Pancreas (tissue), 10 donors: ENCODE data around the gene RPS28. TPM values are rescaled to one million over a fixed set of nuclear protein-coding genes. Genes with fewer than 3 reads are reported as not detected.
"Not testable (repeated sequence)": the region's sequence is repeated elsewhere in the genome, so short reads cannot be mapped to it uniquely, and the experiment has no call there.

Experiments
- ATAC-seq, 4 donors: fragments of 200-7000 bp; cut with Tn5 transposase; one replicate each; pipeline versions ENCODE4 v1.8.0 to v1.9.1; 2020; ENCODE audit warnings: mild to moderate bottlenecking in 4 of 4, moderate library complexity in 4 of 4
- DNase-seq, 6 donors: peaks; one replicate each; pipeline ENCODE4 v3.0.0-alpha.2; 2020
- FAIRE-seq: peaks from 2 replicates; lab custom pipeline; 2012; peaks lifted over from hg19 to GRCh38; lab: Jason Lieb, UNC
- H3K27ac ChIP-seq, 4 donors: fragments of 200-600 bp; sonication (generic); 1 replicate in 3 of 4; 2 replicates in 1 of 4; pipeline versions ENCODE4 v1.5.0 to v1.8.0; 2020
- H3K27me3 ChIP-seq, 4 donors: fragments of 200-600 bp; one replicate each; pipeline ENCODE4 v1.8.0; 2021
- H3K36me3 ChIP-seq, 3 donors: fragments of 200-600 bp; sonication (generic) in 1 of 3; one replicate each; pipeline versions ENCODE4 v1.5.0 to v1.8.0; 2020 to 2021
- H3K4me1 ChIP-seq, 3 donors: fragments of 200-600 bp; one replicate each; pipeline ENCODE4 v1.8.0; 2021
- H3K4me3 ChIP-seq, 4 donors: fragments of 200-600 bp; sonication (generic) in 2 of 4; one replicate each; pipeline versions ENCODE4 v1.5.0 to v1.8.0; 2020 to 2021
- H3K9me3 ChIP-seq, 4 donors: fragments of 200-600 bp; one replicate each; pipeline ENCODE4 v1.8.0; 2021
- CTCF ChIP-seq, 4 donors: fragments of 200-600 bp; sonication (generic) in 3 of 4; IDR thresholded peaks; one replicate each; pipeline versions ENCODE4 v1.5.0 to v1.8.0; 2021; ENCODE audit warnings: antibody characterized with exemption in 4 of 4
- WGBS, 2 donors: extraction: QIAGEN DNeasy Blood & Tissue Kit; methylation state at CpG; one replicate each; pipeline ENCODE4 v1.1.7; 2013; 5-methylcytosine and 5-hydroxymethylcytosine counted together
- intact Hi-C, 3 donors: fragments of 100-400 bp; cut with DNase I; formaldehyde crosslinking; loops; one replicate each; pipeline versions ENCODE4 v1.11.1 to v1.14.2; 2022
- polyA plus RNA-seq, 2 donors: library from polyadenylated mRNA; stranded (reverse); fragments of 200-250 nt; gene quantifications; one replicate each; pipeline ENCODE4 v1.2.3, GENCODE V29; 2013
- total RNA-seq, 6 donors: library from RNA; stranded (reverse); fragmentation: NEBNext Ultra II Directional in 4 of 6; extraction: Animal tissue kit (Norgen Biotek cat#: 25700) in 4 of 6; gene quantifications; one replicate each; pipeline versions ENCODE4 v1.2.1 to v1.2.4, GENCODE V29; 2021 to 2023
- donor health status: healthy with polysubstance abuse.
- donor health status: DM: no; HTN: no; CAD: no; lungs with moderate emphysema.
- donor health status: DM: no; HTN: no; CAD: no.
- donor health status: control.
- donor health status: control.
- donor health status: Bipolar disorder and iron deficiency.
- donor health status: DM: yes; HTN: yes; CAD: no.
- donor health status: DM: no; HTN: no; CAD: no.
- donor health status: DM: no; HTN: no; CAD: no.
- donor health status: DM: yes; HTN: yes; CAD: no.

The RPS28 gene
- total and polyA plus RNA-seq, 8 donors: 706 to 1,524 (median 1,001) TPM

- peak within 1 kb of the TSS; percentile 18 to 43 (median 25) for H3K4me3 ChIP-seq
- no peak for FAIRE-seq
- peak within 1 kb of the TSS in 1 of 4 donors; percentile 41 for H3K27ac ChIP-seq
- no peaks in the 10 kb centered on the region for H3K36me3 ChIP-seq
- H3K27me3 ChIP-seq: no peaks in the 10 kb centered on the region
- H3K4me1 ChIP-seq: no peaks in the 10 kb centered on the region
- no peaks in the 10 kb centered on the region for H3K9me3 ChIP-seq
- no peak for TF ChIP-seq CTCF (IDR thresholded peaks at IDR 0.05)
- peak; percentile 99 to 100 (median 100) for ATAC-seq
- WGBS, 2 donors: 13 to 15% methylated on average over 46 to 65 of the region's 65 CpGs
- DNase-seq: peak; percentile 93 to 98 (median 94)
- intact Hi-C loops: no loop called here
Measured at GRCh38 chr19:8342684-8343482, 21.6 kb downstream of the RPS28 start, which contains the start of gene KANK3. KANK3 (minus strand) TSS chr19:8343262; CDS start chr19:8337828, 5,434 bp downstream.

- intact Hi-C loops: no loop called here
- Histone ChIP-seq H3K9me3 (no peaks in the 10 kb centered on the region), H3K27ac (no peak overlapping the region), H3K27me3 (no peaks in the 10 kb centered on the region), H3K36me3 (no peaks in the 10 kb centered on the region), H3K4me3 (peak overlapping the region in 1 of 4 donors; percentile 43), H3K4me1 (no peaks in the 10 kb centered on the region)
- no peak for FAIRE-seq
- TF ChIP-seq CTCF (IDR thresholded peaks at IDR 0.05): no peak
- ATAC-seq: no peak
- no peak for DNase-seq
- WGBS, 2 donors: 34 to 40% methylated on average over 11 of the region's 11 CpGs
Measured at GRCh38 chr19:8343483-8343844, 22.2 kb downstream of the RPS28 start.

- H3K27me3 ChIP-seq, ATAC-seq, DNase-seq, H3K4me3 ChIP-seq, FAIRE-seq, H3K36me3 ChIP-seq, H3K4me1 ChIP-seq, H3K9me3 ChIP-seq, H3K27ac ChIP-seq: not testable (repeated sequence)
- intact Hi-C loops: loop anchor here (10.0 kb wide), 3 partner anchors 55 to 235 kb away; partner anchors contain the start of gene PRAM1 (in 2 of the 3)
- 70 to 77% methylated on average over 8 of the region's 8 CpGs for WGBS, 2 donors
Measured at GRCh38 chr19:8349629-8350372, 28.5 kb downstream of the RPS28 start.

- Histone ChIP-seq H3K27ac (no peak overlapping the region), H3K9me3 (no peaks in the 10 kb centered on the region), H3K4me3 (no peak overlapping the region), H3K27me3 (no peaks in the 10 kb centered on the region), H3K36me3 (no peaks in the 10 kb centered on the region), H3K4me1 (peaks cover 0 to 1% (median 0%) of the 10 kb centered on the region in 3 donors)
- no peak for FAIRE-seq
- DNase-seq: peak in 1 of 6 donors; percentile 17
- no peak for ATAC-seq
- WGBS, 2 donors: 33 to 55% methylated on average over 8 to 10 of the region's 10 CpGs
- TF ChIP-seq CTCF (IDR thresholded peaks at IDR 0.05): no peak
- intact Hi-C loops: loop anchor here (10.0 kb wide), 3 partner anchors 53 to 233 kb away; partner anchors contain the start of gene PRAM1 (in 2 of the 3)
Measured at GRCh38 chr19:8352134-8352827, 31.0 kb downstream of the RPS28 start.

GRCh38 chr19:8352845-8353244 lies 31.5 kb downstream of the RPS28 start:
- not testable (repeated sequence) for H3K36me3 ChIP-seq, ATAC-seq, H3K4me1 ChIP-seq, H3K27me3 ChIP-seq, H3K9me3 ChIP-seq, H3K27ac ChIP-seq, H3K4me3 ChIP-seq, FAIRE-seq
- intact Hi-C loops: loop anchor here (10.0 kb wide), 3 partner anchors 52 to 232 kb away; partner anchors contain the start of gene PRAM1 (in 2 of the 3)
- peak in 1 of 6 donors; percentile 15 for DNase-seq
- 48 to 51% methylated on average over 5 of the region's 5 CpGs for WGBS, 2 donors
